Heart left ventricle (tissue), 16 donors: ENCODE data around the gene SERPINB11. TPM values are rescaled to one million over a fixed set of nuclear protein-coding genes. Genes with fewer than 3 reads are reported as not detected.

ENCODE experiments used
- ATAC-seq, 4 donors: fragments of 200-7000 bp; cut with Tn5 transposase; one replicate each; pipeline ENCODE4 v1.9.1; 2020 to 2022; ENCODE audit warnings: moderate library complexity in 4 of 4, mild to moderate bottlenecking in 3 of 4, moderate number of reproducible peaks in 1 of 4
- DNase-seq, 5 donors: peaks; one replicate each; pipeline ENCODE4 v3.0.0-alpha.2; 2020
- H3K27ac ChIP-seq, 12 donors: fragments of 200-600 bp; sonication (generic) in 4 of 12; one replicate each; pipeline versions ENCODE4 v1.5.0 to v1.8.0; 2016 to 2022; ENCODE audit warnings: mild to moderate bottlenecking in 2 of 12
- H3K27me3 ChIP-seq, 9 donors: fragments of 200-600 bp; sonication (generic) in 2 of 9; one replicate each; pipeline versions ENCODE4 v1.5.1 to v1.8.0; 2016 to 2022; ENCODE audit warnings: mild to moderate bottlenecking in 3 of 9
- H3K36me3 ChIP-seq, 9 donors: fragments of 200-600 bp; sonication (generic) in 2 of 9; one replicate each; pipeline versions ENCODE4 v1.5.0 to v1.8.0; 2018 to 2022; ENCODE audit warnings: mild to moderate bottlenecking in 2 of 9
- H3K4me1 ChIP-seq, 12 donors: fragments of 200-600 bp; sonication (generic) in 4 of 12; one replicate each; pipeline versions ENCODE4 v1.5.0 to v1.8.0; 2016 to 2022; ENCODE audit warnings: mild to moderate bottlenecking in 3 of 12
- H3K4me3 ChIP-seq, 12 donors: fragments of 200-600 bp; sonication (generic) in 4 of 12; one replicate each; pipeline versions ENCODE4 v1.5.0 to v1.8.0; 2017 to 2022; ENCODE audit warnings: mild to moderate bottlenecking in 9 of 12, moderate library complexity in 4 of 12
- H3K9me3 ChIP-seq, 12 donors: fragments of 200-600 bp; sonication (generic) in 4 of 12; one replicate each; pipeline versions ENCODE4 v1.5.0 to v1.8.0; 2016 to 2022; ENCODE audit warnings: mild to moderate bottlenecking in 1 of 12
- CTCF ChIP-seq, 12 donors: fragments of 200-600 bp; sonication (generic) in 4 of 12; IDR thresholded peaks; one replicate each; pipeline versions ENCODE4 v1.5.0 to v1.8.0; 2018 to 2022; ENCODE audit warnings: antibody characterized with exemption in 12 of 12, mild to moderate bottlenecking in 5 of 12
- POLR2A ChIP-seq, 2 donors: fragments of 450-650 bp; IDR thresholded peaks; one replicate each; pipeline ENCODE4 v1.6.1; 2017; ENCODE audit warnings: antibody characterized with exemption in 2 of 2, mild to moderate bottlenecking in 2 of 2, moderate library complexity in 2 of 2
- WGBS, 4 donors: extraction: QIAGEN DNeasy Blood & Tissue Kit in 2 of 4; methylation state at CpG; one replicate each; pipeline versions ENCODE4 v1.1.5 to v1.1.7; 2013 to 2018; 5-methylcytosine and 5-hydroxymethylcytosine counted together
- intact Hi-C, 10 donors: fragments of 100-400 bp; cut with DNase I; formaldehyde crosslinking; loops; one replicate each; pipeline versions ENCODE4 v1.11.1 to v1.14.2; 2022
- polyA plus RNA-seq, 2 donors: library from polyadenylated mRNA; stranded (reverse); fragments of 200-250 nt; gene quantifications; one replicate each; pipeline ENCODE4 v1.2.3, GENCODE V29; 2013
- total RNA-seq, 9 donors: library from RNA; depleted of rRNA in 2 of 9; stranded (reverse); fragments of >200 nt in 2 of 9; fragmentation: NEBNext Ultra II Directional in 3 of 9; extraction: Animal tissue kit (Norgen Biotek cat#: 25700) in 3 of 9; gene quantifications; one replicate each; pipeline versions ENCODE4 v1.1.0 to v1.2.4, GENCODE V29; 2016 to 2023
- donor health status: ischemic (EF 13 %, LVEDD 7.1; RV severe dilation, severe dysfunction).
- donor health status: healthy with polysubstance abuse.
- donor health status: DM: no; HTN: yes; CAD: no.
- donor health status: DM: no; HTN: no; CAD: no.
- donor health status: ischemic (EF 25% LVEDD 6.9; RV normal size, moderate dysfunction).
- donor health status: ischemic (EF 25% LVEDD 5.7; RV mildly dilated, moderate dysfunction).
- donor health status: healthy.
- donor health status: DM: yes; HTN: yes; CAD: no.
- donor health status: ischemic (EF 35%, LVEDD 5.7; RV mildly dilated, moderate dysfunction).
- donor health status: nonischemic (EF 11% LVEDD 7.7; RV severe dilation, severe dysfunction).
- donor health status: DM: yes; HTN: yes; CAD: no.
- donor health status: PGD.
- donor health status: ischemic (EF 29% LVEDD 5.4; RV normal size, mild dysfunction).
- donor health status: nonischemic (EF 23%, LVEDD 6.1; RV moderate dilation, normal function).

The SERPINB11 gene
- total and polyA plus RNA-seq, 11 donors = not detected

GRCh38 chr18:63707816-63708215 lies 5.1 kb downstream of the SERPINB11 start:
- no peaks in the 10 kb centered on the region for H3K27me3 ChIP-seq
- no peak for TF ChIP-seq CTCF (IDR thresholded peaks at IDR 0.05)
- no peak for TF ChIP-seq POLR2A (IDR thresholded peaks at IDR 0.05)
- DNase-seq (no peak), ATAC-seq (no peak)
- no peak overlapping the region for H3K27ac ChIP-seq
- H3K4me1 ChIP-seq = no peaks in the 10 kb centered on the region
- WGBS, 4 donors = 69 to 84% (median 80%) methylated on average over 1 of the region's 1 CpG
- intact Hi-C loops = no loop called here
- no peak overlapping the region for H3K4me3 ChIP-seq
- no peaks in the 10 kb centered on the region for H3K36me3 ChIP-seq
- H3K9me3 ChIP-seq = peaks cover 0 to under 1% (median 0%) of the 10 kb centered on the region in 12 donors

GRCh38 chr18:63708650-63709049 lies 5.9 kb downstream of the SERPINB11 start:
- TF ChIP-seq POLR2A (IDR thresholded peaks at IDR 0.05) = no peak
- TF ChIP-seq CTCF (IDR thresholded peaks at IDR 0.05) = no peak
- no peak for ATAC-seq
- H3K4me3 ChIP-seq = no peak overlapping the region
- H3K27ac ChIP-seq = no peak overlapping the region
- intact Hi-C loops = no loop called here
- H3K9me3 ChIP-seq = peaks cover 0 to 9% (median 0%) of the 10 kb centered on the region in 12 donors
- H3K36me3 ChIP-seq = no peaks in the 10 kb centered on the region
- DNase-seq = no peak
- no peaks in the 10 kb centered on the region for H3K4me1 ChIP-seq
- 53 to 63% (median 62%) methylated on average over 3 of the region's 3 CpGs for WGBS, 4 donors
- H3K27me3 ChIP-seq = no peaks in the 10 kb centered on the region

GRCh38 chr18:63725682-63726480 lies 23.1 kb downstream of the SERPINB11 start:
- DNase-seq = no peak

GRCh38 chr18:63730773-63731172 lies 28.0 kb downstream of the SERPINB11 start:
- Histone ChIP-seq H3K27me3 (no peaks in the 10 kb centered on the region), H3K4me1 (no peaks in the 10 kb centered on the region), H3K4me3 (no peak overlapping the region), H3K9me3 (no peaks in the 10 kb centered on the region), H3K27ac (no peak overlapping the region), H3K36me3 (no peaks in the 10 kb centered on the region)
- intact Hi-C loops = no loop called here
- WGBS, 4 donors = 56 to 63% (median 61%) methylated on average over 4 to 5 of the region's 5 CpGs
- no peak for ATAC-seq
- DNase-seq = no peak
- TF ChIP-seq POLR2A (IDR thresholded peaks at IDR 0.05) = no peak
- no peak for TF ChIP-seq CTCF (IDR thresholded peaks at IDR 0.05)

More at GRCh38 chr18:63725682-63726480, 23.1 kb downstream of the SERPINB11 start:
- no peak for TF ChIP-seq CTCF (IDR thresholded peaks at IDR 0.05)
- no peak for TF ChIP-seq POLR2A (IDR thresholded peaks at IDR 0.05)
- no peaks in the 10 kb centered on the region for H3K27me3 ChIP-seq
- ATAC-seq = no peak
- H3K36me3 ChIP-seq = no peaks in the 10 kb centered on the region
- H3K4me1 ChIP-seq = no peaks in the 10 kb centered on the region
- H3K9me3 ChIP-seq = no peaks in the 10 kb centered on the region
- intact Hi-C loops = no loop called here
- no peak overlapping the region for H3K27ac ChIP-seq
- 19 to 56% (median 35%) methylated on average over 2 to 3 of the region's 3 CpGs for WGBS, 4 donors
- H3K4me3 ChIP-seq = no peak overlapping the region
